K562 (cell line): ENCODE measurements around the gene R3HDM2. TPM values are rescaled to one million over a fixed set of nuclear protein-coding genes. Genes with fewer than 3 reads are reported as not detected.

Experiments used
- BACH1 ChIP-seq: fragments of 200-800 bp; sonication (Bioruptor generic); IDR thresholded peaks from 2 replicates; pipeline ENCODE4 v1.6.1; 2016; ENCODE audit warnings: missing genetic modification characterization, missing compliant biosample characterization
- EZH2 ChIP-seq: IDR thresholded peaks from 2 replicates; pipeline ENCODE4 v1.6.1; 2012; ENCODE audit warnings: low read depth, mild to moderate bottlenecking, inconsistent platforms, low read length, borderline replicate concordance
- KDM5B ChIP-seq: fragments of 200-600 bp; sonication (generic); IDR thresholded peaks from 2 replicates; pipeline ENCODE4 v1.6.1; 2012; ENCODE audit warnings: low read depth, mild to moderate bottlenecking, moderate library complexity, low read length, control low read depth, inconsistent platforms; ENCODE audit not compliant: insufficient replicate concordance
- KLF10 ChIP-seq: fragments of 250-450 bp; sonication (Bioruptor Pico); IDR thresholded peaks from 2 replicates; pipeline ENCODE4 v1.6.1; 2021; ENCODE audit warnings: matching md5 sums
- RBBP5 ChIP-seq: fragments of 200-600 bp; sonication (generic); IDR thresholded peaks from 2 replicates; pipeline ENCODE4 v1.6.1; 2012; ENCODE audit warnings: borderline replicate concordance, mild to moderate bottlenecking, low read length, control low read depth, inconsistent platforms; ENCODE audit not compliant: insufficient read depth, poor library complexity, severe bottlenecking
- SMAD3 ChIP-seq: fragments of 450-650 bp; formaldehyde crosslinking; conservative IDR thresholded peaks from 2 replicates; pipeline ENCODE4 v1.4.0; 2020; ENCODE audit warnings: mild to moderate bottlenecking
- SUPT5H ChIP-seq: fragments of 450-650 bp; IDR thresholded peaks from 2 replicates; pipeline ENCODE4 v1.6.1; 2016
- TSC22D4 ChIP-seq: fragments of 450-650 bp; IDR thresholded peaks from 2 replicates; pipeline ENCODE4 v1.6.1; 2016; ENCODE audit warnings: missing genetic modification characterization, missing biosample characterization, control low read depth
- ZNF212 ChIP-seq: fragments of 450-650 bp; formaldehyde crosslinking; IDR thresholded peaks from 2 replicates; pipeline ENCODE4 v1.4.0; 2020; ENCODE audit warnings: mild to moderate bottlenecking
- ZNF444 ChIP-seq: fragments of 250-450 bp; sonication (Bioruptor Pico); IDR thresholded peaks from 2 replicates; pipeline ENCODE4 v1.4.0; 2020; ENCODE audit warnings: mild to moderate bottlenecking, moderate library complexity
- polyA plus RNA-seq, 8 experiments: library from polyadenylated mRNA; depleted of rRNA in 4 of 8; stranded (reverse) in 5 of 8; unstranded in 3 of 8; fragments of >200 nt; fragmentation: Nextera tagmentation in 2 of 8; fragmentation: Illumina TruSeq in 1 of 8; extraction: Ambion mirVana in 2 of 8; extraction: Trizol in 1 of 8; gene quantifications; 2 replicates each; pipeline versions ENCODE4 v1.2.1 to v1.2.3, GENCODE V29; 2011 to 2014; ENCODE audit warnings: inconsistent platforms in 1 of 8, missing spikeins in 1 of 8
- total RNA-seq, 7 experiments: library from RNA; depleted of rRNA in 6 of 7; stranded (reverse); fragments of >200 nt in 6 of 7; fragmentation: Illumina TruSeq in 2 of 7; extraction: Trizol in 2 of 7; gene quantifications; 2 replicates each; pipeline versions ENCODE4 v1.2.1 to v1.2.3, GENCODE V29; 2011 to 2021; ENCODE audit warnings: low replicate concordance in 1 of 7
- TF ChIP-seq, protein P1 (sequence below): fragments of 450-650 bp; IDR thresholded peaks from 2 replicates; pipeline ENCODE4 v1.6.1; 2016; ENCODE audit warnings: low read depth

R3HDM2 gene
- total and polyA plus RNA-seq, 9 of the 15 experiments (the other 6 are each of a cell fraction or from before 2014, with no cell fraction given), result 3.3 to 18.8 (median 9.0) TPM

DNA sequence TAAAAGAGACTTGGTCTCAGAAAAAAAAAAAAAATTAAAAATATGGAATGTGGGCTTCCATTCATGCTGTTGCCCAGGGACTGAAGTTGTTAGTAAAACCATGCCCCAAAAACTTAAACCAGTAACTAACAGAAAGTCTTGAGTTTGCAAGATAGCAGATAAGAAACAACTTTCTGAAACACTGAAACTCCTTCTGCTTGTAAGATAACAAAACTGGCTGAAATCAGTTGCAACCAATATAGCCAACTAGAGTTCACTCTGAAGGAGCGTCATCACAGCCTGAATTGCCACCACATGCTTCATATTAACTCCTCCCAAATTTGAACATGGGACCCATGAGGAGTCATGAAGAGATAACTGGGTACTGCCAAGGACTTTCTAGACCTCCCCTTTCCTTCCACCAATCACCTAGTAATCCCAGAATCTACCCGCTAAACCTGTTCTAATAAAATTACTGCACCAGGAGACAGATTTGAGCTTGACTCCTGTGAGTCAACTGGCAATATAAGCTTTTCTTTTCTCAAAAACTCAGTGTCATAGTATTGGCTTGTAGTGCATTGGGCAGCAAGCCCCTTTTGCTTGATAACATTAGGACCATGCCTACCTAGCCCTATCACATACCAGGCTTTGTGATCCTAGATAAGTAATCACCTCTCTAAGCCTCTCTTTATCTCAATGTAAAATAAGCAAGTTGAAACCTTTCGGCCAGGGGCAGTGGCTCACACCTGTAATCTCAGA, 53.6 kb downstream of the R3HDM2 start (continued):
- TF ChIP-seq, protein P1, sequence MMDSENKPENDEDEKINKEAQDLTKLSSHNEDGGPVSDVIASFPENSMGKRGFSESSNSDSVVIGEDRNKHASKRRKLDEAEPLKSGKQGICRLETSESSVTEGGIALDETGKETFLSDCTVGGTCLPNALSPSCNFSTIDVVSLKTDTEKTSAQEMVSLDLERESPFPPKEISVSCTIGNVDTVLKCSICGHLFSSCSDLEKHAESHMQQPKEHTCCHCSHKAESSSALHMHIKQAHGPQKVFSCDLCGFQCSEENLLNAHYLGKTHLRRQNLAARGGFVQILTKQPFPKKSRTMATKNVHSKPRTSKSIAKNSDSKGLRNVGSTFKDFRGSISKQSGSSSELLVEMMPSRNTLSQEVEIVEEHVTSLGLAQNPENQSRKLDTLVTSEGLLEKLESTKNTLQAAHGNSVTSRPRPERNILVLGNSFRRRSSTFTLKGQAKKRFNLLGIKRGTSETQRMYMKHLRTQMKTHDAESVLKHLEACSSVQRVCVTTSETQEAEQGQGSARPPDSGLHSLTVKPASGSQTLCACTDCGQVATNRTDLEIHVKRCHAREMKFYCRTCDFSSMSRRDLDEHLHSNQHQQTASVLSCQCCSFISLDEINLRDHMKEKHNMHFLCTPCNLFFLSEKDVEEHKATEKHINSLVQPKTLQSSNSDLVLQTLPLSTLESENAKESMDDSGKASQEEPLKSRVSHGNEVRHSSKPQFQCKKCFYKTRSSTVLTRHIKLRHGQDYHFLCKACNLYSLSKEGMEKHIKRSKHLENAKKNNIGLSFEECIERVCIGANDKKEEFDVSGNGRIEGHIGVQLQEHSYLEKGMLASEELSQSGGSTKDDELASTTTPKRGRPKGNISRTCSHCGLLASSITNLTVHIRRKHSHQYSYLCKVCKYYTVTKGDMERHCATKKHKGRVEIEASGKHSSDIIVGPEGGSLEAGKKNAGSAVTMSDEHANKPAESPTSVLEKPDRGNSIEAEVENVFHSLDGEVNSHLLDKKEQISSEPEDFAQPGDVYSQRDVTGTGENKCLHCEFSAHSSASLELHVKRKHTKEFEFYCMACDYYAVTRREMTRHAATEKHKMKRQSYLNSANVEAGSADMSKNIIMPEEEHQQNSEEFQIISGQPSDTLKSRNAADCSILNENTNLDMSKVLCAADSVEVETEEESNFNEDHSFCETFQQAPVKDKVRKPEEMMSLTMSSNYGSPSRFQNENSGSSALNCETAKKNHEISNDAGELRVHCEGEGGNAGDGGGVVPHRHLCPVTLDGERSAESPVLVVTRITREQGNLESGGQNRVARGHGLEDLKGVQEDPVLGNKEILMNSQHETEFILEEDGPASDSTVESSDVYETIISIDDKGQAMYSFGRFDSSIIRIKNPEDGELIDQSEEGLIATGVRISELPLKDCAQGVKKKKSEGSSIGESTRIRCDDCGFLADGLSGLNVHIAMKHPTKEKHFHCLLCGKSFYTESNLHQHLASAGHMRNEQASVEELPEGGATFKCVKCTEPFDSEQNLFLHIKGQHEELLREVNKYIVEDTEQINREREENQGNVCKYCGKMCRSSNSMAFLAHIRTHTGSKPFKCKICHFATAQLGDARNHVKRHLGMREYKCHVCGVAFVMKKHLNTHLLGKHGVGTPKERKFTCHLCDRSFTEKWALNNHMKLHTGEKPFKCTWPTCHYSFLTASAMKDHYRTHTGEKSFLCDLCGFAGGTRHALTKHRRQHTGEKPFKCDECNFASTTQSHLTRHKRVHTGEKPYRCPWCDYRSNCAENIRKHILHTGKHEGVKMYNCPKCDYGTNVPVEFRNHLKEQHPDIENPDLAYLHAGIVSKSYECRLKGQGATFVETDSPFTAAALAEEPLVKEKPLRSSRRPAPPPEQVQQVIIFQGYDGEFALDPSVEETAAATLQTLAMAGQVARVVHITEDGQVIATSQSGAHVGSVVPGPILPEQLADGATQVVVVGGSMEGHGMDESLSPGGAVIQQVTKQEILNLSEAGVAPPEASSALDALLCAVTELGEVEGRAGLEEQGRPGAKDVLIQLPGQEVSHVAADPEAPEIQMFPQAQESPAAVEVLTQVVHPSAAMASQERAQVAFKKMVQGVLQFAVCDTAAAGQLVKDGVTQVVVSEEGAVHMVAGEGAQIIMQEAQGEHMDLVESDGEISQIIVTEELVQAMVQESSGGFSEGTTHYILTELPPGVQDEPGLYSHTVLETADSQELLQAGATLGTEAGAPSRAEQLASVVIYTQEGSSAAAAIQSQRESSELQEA, result no peak
- TF ChIP-seq KDM5B (no peak), ZNF444 (no peak), BACH1 (tag) (no peak), SUPT5H (no peak), EZH2 (no peak), RBBP5 (no peak), SMAD3 (CRISPR knock-in tag) (0 out of 2 replicates have a peak, but pooled peaks have one; percentile 51), KLF10 (CRISPR knock-in tag) (no peak), TSC22D4 (tag) (no peak), ZNF212 (CRISPR knock-in tag) (no peak)
